HepG2 (cell line): ENCODE measurements around the gene HSPA1L. TPM values are rescaled to one million over a fixed set of nuclear protein-coding genes. Genes with fewer than 3 reads are reported as not detected.

Source experiments
- BHLHE40 ChIP-seq: IDR thresholded peaks from 2 replicates; pipeline ENCODE4 v1.6.1; 2011; ENCODE audit warnings: low read length, improper control_type of control experiment
- CBX1 ChIP-seq: IDR thresholded peaks from one replicate; pipeline ENCODE4 v1.6.1; 2016; ENCODE audit warnings: antibody characterized with exemption, low read depth
- DRAP1 ChIP-seq: IDR thresholded peaks from 2 replicates; pipeline ENCODE4 v1.6.1; 2016; ENCODE audit warnings: missing genetic modification reagents, missing compliant biosample characterization
- ELF4 ChIP-seq: sonication (generic); formaldehyde crosslinking; IDR thresholded peaks from 2 replicates; pipeline ENCODE4 v1.5.0; 2020; ENCODE audit warnings: missing genetic modification reagents, mild to moderate bottlenecking, moderate library complexity, borderline replicate concordance
- HES4 ChIP-seq: sonication (generic); formaldehyde crosslinking; IDR thresholded peaks from 2 replicates; pipeline ENCODE4 v1.9.0; 2021; ENCODE audit warnings: mild to moderate bottlenecking, missing genetic modification reagents, borderline replicate concordance
- HHEX ChIP-seq: IDR thresholded peaks from 2 replicates; pipeline ENCODE4 v1.6.1; 2016; ENCODE audit warnings: control low read depth
- HNRNPH1 ChIP-seq: fragments of 200-400 bp; formaldehyde crosslinking; optimal IDR thresholded peaks from 2 replicates; pipeline ENCODE3; 2017; ENCODE audit warnings: mild to moderate bottlenecking, low read depth, low read length
- HNRNPL ChIP-seq: fragments of 200-400 bp; formaldehyde crosslinking; IDR thresholded peaks from 2 replicates; pipeline ENCODE4 v1.6.1; 2017; ENCODE audit warnings: mild to moderate bottlenecking, low read depth, low read length
- MTF1 ChIP-seq: sonication (generic); formaldehyde crosslinking; IDR thresholded peaks from 2 replicates; pipeline ENCODE4 v1.5.0; 2020; ENCODE audit warnings: missing genetic modification reagents
- PRDM15 ChIP-seq: sonication (generic); formaldehyde crosslinking; IDR thresholded peaks from 2 replicates; pipeline ENCODE4 v1.4.0; 2020; ENCODE audit warnings: missing genetic modification reagents
- RAD21 ChIP-seq: fragments of 450-650 bp; formaldehyde crosslinking; IDR thresholded peaks from 2 replicates; pipeline ENCODE4 v1.5.0; 2020; ENCODE audit warnings: mild to moderate bottlenecking
- RARG ChIP-seq: sonication (generic); formaldehyde crosslinking; IDR thresholded peaks from 2 replicates; pipeline ENCODE4 v1.4.0; 2020; ENCODE audit warnings: low read depth, mild to moderate bottlenecking, missing genetic modification reagents
- SIX1 ChIP-seq: sonication (generic); formaldehyde crosslinking; IDR thresholded peaks from 2 replicates; pipeline ENCODE4 v1.4.0; 2020; ENCODE audit warnings: missing genetic modification reagents, borderline replicate concordance
- SP140L ChIP-seq: sonication (generic); formaldehyde crosslinking; IDR thresholded peaks from 2 replicates; pipeline ENCODE4 v1.4.0; 2020; ENCODE audit warnings: missing genetic modification reagents, borderline replicate concordance
- TEF ChIP-seq: sonication (generic); formaldehyde crosslinking; IDR thresholded peaks from 2 replicates; pipeline ENCODE4 v1.5.0; 2020; ENCODE audit warnings: missing genetic modification reagents
- U2AF1 ChIP-seq: fragments of 200-400 bp; formaldehyde crosslinking; optimal IDR thresholded peaks from 2 replicates; pipeline ENCODE3; 2017; ENCODE audit warnings: mild to moderate bottlenecking, low read depth, low read length
- ZNF143 ChIP-seq: sonication (generic); formaldehyde crosslinking; IDR thresholded peaks from 2 replicates; pipeline ENCODE4 v1.4.0; 2020; ENCODE audit warnings: missing genetic modification reagents
- ZNF34 ChIP-seq: sonication (generic); formaldehyde crosslinking; IDR thresholded peaks from 2 replicates; pipeline ENCODE4 v1.4.0; 2020; ENCODE audit warnings: mild to moderate bottlenecking, missing genetic modification reagents, borderline replicate concordance
- ZNF484 ChIP-seq: sonication (generic); formaldehyde crosslinking; IDR thresholded peaks from 2 replicates; pipeline ENCODE4 v1.5.1; 2020; ENCODE audit warnings: mild to moderate bottlenecking, low read depth, missing genetic modification reagents, borderline replicate concordance
- ZNF512B ChIP-seq: sonication (generic); formaldehyde crosslinking; IDR thresholded peaks from 2 replicates; pipeline ENCODE4 v1.5.1; 2020; ENCODE audit warnings: missing genetic modification reagents, mild to moderate bottlenecking, borderline replicate concordance
- ZNF552 ChIP-seq: sonication (generic); formaldehyde crosslinking; IDR thresholded peaks from 2 replicates; pipeline ENCODE4 v1.9.0; 2022; ENCODE audit warnings: missing genetic modification reagents, mild to moderate bottlenecking, borderline replicate concordance
- ZNF724P ChIP-seq: sonication (generic); formaldehyde crosslinking; IDR thresholded peaks from 2 replicates; pipeline ENCODE4 v1.8.0; 2022; ENCODE audit warnings: missing genetic modification reagents, borderline replicate concordance
- polyA plus RNA-seq, 8 experiments: library from polyadenylated mRNA; depleted of rRNA in 3 of 8; stranded (reverse) in 7 of 8; unstranded in 1 of 8; fragments of >200 nt; fragmentation: Illumina TruSeq in 4 of 8; extraction: Trizol in 4 of 8; gene quantifications; 2 replicates each; pipeline versions ENCODE4 v1.2.1 to v1.2.3, GENCODE V29; 2011 to 2016; ENCODE audit warnings: low read depth in 4 of 8, missing spikeins in 1 of 8, mixed read lengths in 1 of 8; ENCODE audit not compliant: insufficient read depth in 1 of 8
- total RNA-seq, 5 experiments: library from RNA; depleted of rRNA; stranded (reverse); fragments of >200 nt; fragmentation: Illumina TruSeq; extraction: Trizol; gene quantifications; 2 replicates each; pipeline ENCODE4 v1.2.3, GENCODE V29; 2016; ENCODE audit warnings: low read depth in 1 of 5

HSPA1L gene
- total and polyA plus RNA-seq, 2 of the 13 experiments (the other 11 are each of a cell fraction or from before 2014, with no cell fraction given), result 0.55 to 1.0 TPM

- TF ChIP-seq CBX1 (peak; percentile 20), ZNF512B (CRISPR knock-in tag) (peak; percentile 63; the same call in 1 of the 2 replicates), RARG (CRISPR knock-in tag) (peak; percentile 97), DRAP1 (peak; percentile 100), ZNF484 (CRISPR knock-in tag) (peak; percentile 90), PRDM15 (peak; percentile 62), TEF (CRISPR knock-in tag) (peak; percentile 78), ZNF143 (CRISPR knock-in tag) (peak; percentile 89), U2AF1 (no peak), ZNF552 (CRISPR knock-in tag) (peak; percentile 14; the same call in 1 of the 2 replicates), SIX1 (CRISPR knock-in tag) (peak; percentile 50; the same call in 1 of the 2 replicates), HNRNPH1 (peak; percentile 97), HNRNPL (peak; percentile 83; the same call in 1 of the 2 replicates), ZNF724P (CRISPR knock-in tag) (no peak), HHEX (0 out of 2 replicates have a peak, but pooled peaks have one; percentile 7), BHLHE40 (0 out of 2 replicates have a peak, but pooled peaks have one; percentile 12), SP140L (CRISPR knock-in tag) (no peak; the same call in 1 of the 2 replicates), MTF1 (CRISPR knock-in tag) (no peak; the same call in 1 of the 2 replicates), ELF4 (CRISPR knock-in tag) (peak; percentile 72; the same call in 1 of the 2 replicates), HES4 (CRISPR knock-in tag) (no peak), ZNF34 (CRISPR knock-in tag) (peak; percentile 70; the same call in 1 of the 2 replicates), RAD21 (peak; percentile 28; the same call in 1 of the 2 replicates)
Observed at GRCh38 chr6:31834367-31835250, 19.5 kb upstream of the HSPA1L start (continued).
